Skin of body (tissue), 2 donors: Measurements from ENCODE around the gene ZBTB49. TPM values are rescaled to one million over a fixed set of nuclear protein-coding genes. Genes with fewer than 3 reads are reported as not detected.

Experiments used
- DNase-seq: peaks from one replicate; lab custom pipeline; 2025; lab: John Stamatoyannopoulos, UW
- total RNA-seq: library from RNA; depleted of rRNA; stranded (reverse); fragments of >200 nt; gene quantifications from one replicate; pipeline ENCODE4 v1.2.3, GENCODE V29; 2014

ZBTB49 gene
- total RNA-seq, 1 donor from 2014 or later, result 4.6 TPM

DNA sequence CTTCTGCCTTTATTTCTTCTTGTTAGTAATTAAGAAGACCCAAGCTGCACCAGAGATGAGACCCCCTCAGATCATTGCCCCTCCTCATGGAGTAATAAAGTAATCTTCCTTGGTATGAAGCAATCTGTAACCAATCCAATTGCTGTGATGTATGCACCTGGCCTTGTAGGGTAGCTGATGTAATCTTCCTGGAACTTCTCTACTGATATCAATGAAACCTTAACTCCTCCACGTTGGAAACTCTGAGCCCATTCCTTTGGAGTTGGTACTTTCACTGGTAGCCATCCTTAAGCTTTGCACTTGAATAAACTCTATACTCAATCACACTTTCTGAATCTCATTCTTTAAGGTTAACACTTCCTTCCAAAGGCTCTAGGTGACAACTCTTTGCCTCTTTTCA is 65.3 kb downstream of the ZBTB49 start:
- no peak for DNase-seq

DNA sequence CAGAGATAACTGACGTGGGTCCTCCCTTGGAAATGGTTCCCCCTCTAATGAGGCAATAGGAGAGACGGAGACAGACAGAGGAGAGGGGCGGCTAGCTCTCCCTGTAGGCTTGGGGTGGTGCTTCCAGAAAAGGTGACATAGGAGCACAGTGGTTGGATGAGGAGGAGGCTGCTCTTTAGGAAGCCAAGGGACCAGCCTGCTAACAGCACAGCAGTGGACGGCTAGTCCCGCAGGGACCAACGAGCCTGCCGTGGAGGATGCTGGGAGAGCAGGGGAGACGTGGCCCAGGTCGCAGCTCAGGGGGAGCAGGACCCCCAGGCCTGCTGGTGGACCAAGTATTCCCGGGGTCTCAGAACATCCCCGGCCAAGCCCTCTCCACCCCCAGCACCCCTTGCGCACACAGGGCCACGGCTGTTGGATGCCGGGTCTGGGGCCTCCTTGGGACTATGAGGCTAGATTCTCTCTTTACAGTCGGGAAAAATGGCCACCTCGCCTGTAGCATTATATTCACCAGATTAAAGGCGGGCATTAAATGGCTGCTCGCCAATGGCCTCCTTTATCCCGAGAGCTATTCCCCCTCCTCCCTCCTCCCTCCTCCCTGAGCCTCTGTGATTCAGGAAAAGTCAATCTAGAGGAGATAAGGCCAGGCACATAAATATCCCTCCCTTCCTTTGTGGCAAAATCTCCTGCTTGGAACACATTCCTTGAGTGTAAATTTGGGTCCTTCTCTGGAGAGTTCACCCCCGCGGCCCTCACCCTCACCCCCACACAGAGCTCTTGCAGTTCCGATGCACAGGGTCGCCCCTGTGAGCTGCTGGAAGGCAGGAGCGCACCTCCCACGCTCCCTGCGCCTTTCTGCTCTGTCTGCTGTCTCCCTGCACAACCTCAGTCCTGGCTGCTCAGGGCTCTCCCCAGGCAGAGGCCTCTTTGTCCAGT is 66.3 kb downstream of the ZBTB49 start:
- DNase-seq, result no peak

DNA sequence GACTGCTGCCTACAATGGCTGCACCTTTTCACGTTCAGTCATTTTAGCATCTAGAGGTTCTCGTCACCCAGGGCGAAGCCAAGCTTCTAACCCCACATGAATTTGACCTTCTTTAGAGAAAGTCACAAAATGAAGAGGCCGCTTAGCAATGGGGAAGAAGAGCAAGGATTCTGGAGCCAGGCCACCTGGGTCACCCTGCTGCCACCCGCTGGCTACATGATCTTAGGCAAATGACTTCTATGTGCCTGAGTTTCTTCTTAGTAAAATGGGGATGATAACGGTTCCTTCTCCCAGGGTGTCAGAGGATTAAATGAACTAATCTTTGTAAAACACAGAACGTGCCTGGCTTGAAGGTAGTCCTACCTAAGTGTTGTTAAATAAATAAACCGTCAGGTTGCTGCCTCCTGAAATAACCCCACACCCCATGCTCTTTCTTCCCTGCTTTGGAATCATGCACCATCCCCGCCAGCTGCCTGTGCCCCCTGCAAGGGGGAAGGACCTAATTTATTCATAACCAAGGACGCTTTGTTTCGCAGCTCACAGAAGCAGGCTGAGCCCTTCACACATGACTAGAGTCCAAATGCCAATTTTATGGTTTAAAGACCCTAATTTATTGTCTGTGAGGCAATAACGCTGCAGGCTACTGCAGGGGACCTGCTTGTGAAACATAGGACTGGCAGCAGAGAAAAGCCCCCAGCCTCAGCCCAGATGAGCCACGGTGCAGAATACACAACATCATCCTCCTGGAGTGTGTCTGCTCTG is 68.2 kb downstream of the ZBTB49 start:
- DNase-seq, result no peak

DNA sequence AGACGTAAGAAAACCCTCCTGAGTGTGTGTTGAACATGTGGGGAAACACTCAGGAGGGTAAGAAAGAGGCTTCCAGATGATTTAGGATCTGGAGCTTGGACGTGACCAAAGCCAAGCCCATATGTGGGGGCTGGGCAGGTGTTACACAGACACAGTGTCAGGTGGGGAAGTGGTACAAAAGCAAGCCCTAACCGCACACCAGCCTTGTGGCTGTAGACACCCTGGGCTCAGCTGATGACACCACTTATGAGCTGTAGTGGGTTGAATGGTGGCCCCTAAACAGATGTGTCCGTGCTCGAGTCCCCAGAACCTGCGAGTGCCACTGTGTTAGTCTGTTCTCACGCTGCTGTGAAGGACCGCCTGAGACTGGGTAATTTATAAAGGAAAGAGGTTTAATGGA is 71.8 kb downstream of the ZBTB49 start:
- no peak for DNase-seq

DNA sequence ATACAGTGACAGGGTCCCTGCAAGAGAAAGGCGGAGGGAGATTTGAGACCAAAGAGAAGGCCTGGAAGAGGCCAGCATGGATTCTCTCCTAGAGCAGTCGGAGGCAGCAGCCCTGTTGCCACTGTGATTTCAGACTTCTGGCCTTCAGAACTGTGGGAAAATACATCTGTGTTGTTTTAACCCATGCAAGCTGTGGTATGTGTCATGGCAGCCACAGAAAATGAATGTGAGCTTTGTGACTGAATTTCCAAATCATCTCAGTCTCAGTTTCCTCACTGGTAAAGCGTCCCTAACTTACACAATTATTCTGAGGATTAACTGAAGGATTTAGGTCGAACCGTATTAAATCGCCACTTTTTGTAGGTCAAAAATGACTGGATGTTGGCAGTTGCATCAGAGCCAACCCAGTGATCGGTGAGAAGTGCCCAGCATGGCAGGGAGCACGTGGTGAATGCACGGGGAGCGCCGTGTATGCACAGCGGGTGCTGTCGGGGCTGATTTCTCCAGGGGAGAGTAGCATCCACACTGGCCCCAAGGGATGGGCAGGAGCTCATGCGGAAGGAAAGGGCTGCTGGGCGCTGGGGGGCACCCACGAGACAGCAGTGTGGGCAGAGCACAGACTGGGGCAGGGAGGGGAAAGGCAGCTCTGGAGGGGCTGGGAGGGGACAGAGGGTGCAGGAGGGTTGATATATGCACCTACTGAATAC is 73.1 kb downstream of the ZBTB49 start:
- no peak for DNase-seq

DNA sequence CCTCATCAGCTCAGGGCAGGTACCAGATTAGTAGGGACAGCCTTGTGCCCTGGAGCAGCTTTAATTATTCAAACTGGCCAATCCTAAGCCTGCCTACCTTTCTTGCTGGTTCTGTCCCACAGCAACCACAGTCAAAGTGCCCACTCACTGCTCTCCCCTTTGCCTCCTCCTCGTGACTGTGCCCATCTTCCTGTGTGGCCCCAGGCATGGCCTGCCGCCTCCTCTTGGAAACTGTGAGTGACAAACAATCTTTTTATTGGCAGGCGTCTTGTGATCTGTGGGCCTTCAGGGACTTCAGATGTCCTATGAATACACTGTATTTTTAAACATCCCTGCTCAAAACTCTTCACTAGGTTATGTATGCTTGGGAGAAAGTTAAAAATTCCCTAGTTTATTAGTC is 74.0 kb downstream of the ZBTB49 start:
- no peak for DNase-seq

DNA sequence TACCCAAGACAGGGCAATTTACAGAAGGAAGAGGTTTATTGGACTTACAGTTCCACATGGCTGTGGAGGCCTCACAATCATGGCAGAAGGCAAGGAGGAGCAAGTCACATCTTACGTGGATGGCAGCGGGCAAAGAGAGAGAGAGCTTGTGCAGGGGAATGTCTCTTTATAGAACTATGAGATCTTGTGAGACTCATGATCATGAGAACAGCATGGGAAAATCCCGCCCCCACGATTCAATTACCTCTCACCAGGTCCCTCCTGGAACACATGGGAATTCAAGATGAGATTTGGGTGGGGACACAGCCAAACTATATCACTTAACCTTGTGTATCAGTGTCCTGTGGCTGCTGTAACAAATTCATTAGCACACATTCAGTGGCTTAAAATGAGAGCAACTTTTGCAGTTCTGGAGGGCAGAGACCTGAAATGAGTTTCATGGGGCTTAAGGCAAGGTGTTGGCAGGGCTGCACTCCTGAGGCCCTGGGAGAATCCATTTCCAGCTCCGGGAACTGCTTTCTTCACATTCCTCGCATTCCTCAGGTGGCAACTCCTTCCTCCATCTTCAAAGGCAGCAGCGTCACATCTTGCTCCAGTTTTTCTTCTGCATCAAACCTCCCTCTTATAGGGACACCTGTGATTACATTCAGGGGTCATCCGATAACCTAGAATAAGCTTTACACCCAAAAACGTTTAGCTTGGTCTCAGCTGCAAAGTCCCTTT is 74.6 kb downstream of the ZBTB49 start:
- DNase-seq, result no peak

DNA sequence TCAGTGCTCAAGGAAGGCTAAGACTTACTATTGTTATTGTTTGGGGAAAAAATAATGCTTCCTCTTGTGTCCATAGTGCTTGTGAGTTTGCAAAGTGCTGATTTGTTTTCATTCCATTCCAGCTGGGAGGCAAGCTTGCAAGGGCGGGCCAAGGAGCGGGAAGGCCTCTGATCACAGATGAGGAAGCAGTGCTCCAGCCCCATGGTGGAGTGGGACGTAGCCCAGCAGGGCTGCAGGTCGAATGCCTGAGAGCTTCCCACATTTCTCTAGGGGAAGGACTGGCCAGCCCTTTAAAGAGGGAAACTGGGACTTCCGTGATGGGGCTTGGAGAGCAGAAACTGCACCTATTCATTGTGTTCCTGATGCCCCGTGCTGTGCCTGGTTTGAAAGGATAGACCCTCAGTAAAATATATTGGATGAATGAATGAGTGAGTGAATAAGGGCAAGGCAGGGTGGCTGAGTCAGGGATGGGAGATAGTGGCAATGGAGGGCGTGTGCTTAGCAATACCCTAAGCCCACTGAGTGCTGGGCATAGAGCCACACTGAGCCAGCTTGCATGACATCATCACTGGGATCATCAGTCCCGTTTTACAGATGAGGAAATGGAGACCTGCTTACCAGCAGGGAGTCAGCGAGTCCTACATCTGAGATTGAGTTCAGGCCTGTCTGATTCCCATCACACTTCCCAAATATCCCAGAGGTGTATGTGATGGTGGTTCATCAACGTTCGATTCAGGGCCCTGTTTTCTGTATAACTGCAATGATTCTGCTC is 78.9 kb downstream of the ZBTB49 start:
- no peak for DNase-seq

Other genes starting within 250 kb of the ZBTB49 start
- 0.39 TPM for gene OTOP1, start 63.3 kb upstream of the ZBTB49 start, total RNA-seq
- gene TMEM128, start 42.0 kb upstream of the ZBTB49 start, total RNA-seq, result 20.3 TPM
- 10.1 TPM for gene LYAR, start 97 bp upstream of the ZBTB49 start, total RNA-seq
- gene NSG1, start 96.9 kb downstream of the ZBTB49 start, total RNA-seq, result 13.3 TPM